Tibial artery (tissue), 4 donors: Measurements from ENCODE around the gene PUM1.

ENCODE experiments used
- DNase-seq, 2 donors: peaks; one replicate each; pipeline ENCODE4 v3.0.0-alpha.2; 2019
- H3K27ac ChIP-seq, 2 donors: fragments of 200-600 bp; sonication (generic) in 1 of 2; 1 replicate in 1 of 2; 2 replicates in 1 of 2; pipeline ENCODE4 v1.5.1; 2018 to 2019; ENCODE audit warnings: mild to moderate bottlenecking in 1 of 2
- H3K27me3 ChIP-seq, 2 donors: fragments of 200-600 bp; sonication (generic) in 1 of 2; one replicate each; pipeline versions ENCODE4 v1.5.1 to v1.6.0; 2016 to 2019
- H3K36me3 ChIP-seq, 3 donors: fragments of 200-600 bp; sonication (generic) in 2 of 3; one replicate each; pipeline ENCODE4 v1.5.1; 2016 to 2019; ENCODE audit warnings: mild to moderate bottlenecking in 2 of 3
- H3K4me1 ChIP-seq, 4 donors: fragments of 200-600 bp; sonication (generic) in 2 of 4; 1 replicate in 3 of 4; 2 replicates in 1 of 4; pipeline ENCODE4 v1.5.1; 2016 to 2019
- H3K4me3 ChIP-seq, 2 donors: fragments of 200-600 bp; sonication (generic) in 1 of 2; 1 replicate in 1 of 2; 2 replicates in 1 of 2; pipeline ENCODE4 v1.5.1; 2018 to 2019; ENCODE audit warnings: mild to moderate bottlenecking in 2 of 2
- H3K9me3 ChIP-seq, 3 donors: fragments of 200-600 bp; sonication (generic) in 1 of 3; one replicate each; pipeline ENCODE4 v1.5.1; 2016 to 2019
- CTCF ChIP-seq, 2 experiments: fragments of 200-600 bp in 1 of 2; fragments of 450-650 bp in 1 of 2; IDR thresholded peaks; one replicate each; pipeline ENCODE4 v1.5.1; 2017 to 2019; ENCODE audit warnings: antibody characterized with exemption in 2 of 2, mild to moderate bottlenecking in 1 of 2, moderate library complexity in 1 of 2
- intact Hi-C: fragments of 100-400 bp; cut with DNase I; formaldehyde crosslinking; loops from one replicate; pipeline ENCODE4 v1.15.0; 2023; ENCODE audit warnings: low total_unique reads

PUM1 gene

GRCh38 chr1:31010086-31010989, 55.2 kb downstream of the PUM1 start:
- peaks cover 0 to 64% (median 36%) of the 10 kb centered on the region in 4 donors for H3K4me1 ChIP-seq
- peaks cover 0 to 4% (median 0%) of the 10 kb centered on the region in 3 donors for H3K36me3 ChIP-seq
- no peak for TF ChIP-seq CTCF (IDR thresholded peaks at IDR 0.05)
- intact Hi-C loops: no loop called here
- no peaks in the 10 kb centered on the region for H3K27me3 ChIP-seq
- H3K4me3 ChIP-seq: no peak overlapping the region
- no peak for DNase-seq
- H3K27ac ChIP-seq: no peak overlapping the region
- H3K9me3 ChIP-seq: no peaks in the 10 kb centered on the region

- Histone ChIP-seq H3K4me1 (peaks cover 0 to 45% (median 22%) of the 10 kb centered on the region in 4 donors), H3K9me3 (no peaks in the 10 kb centered on the region), H3K4me3 (no peak overlapping the region), H3K36me3 (peaks cover 0 to 29% (median 24%) of the 10 kb centered on the region in 3 donors), H3K27ac (no peak overlapping the region), H3K27me3 (no peaks in the 10 kb centered on the region)
- intact Hi-C loops: no loop called here
- TF ChIP-seq CTCF (IDR thresholded peaks at IDR 0.05): no peak
- DNase-seq: no peak
Observed at GRCh38 chr1:31007462-31007991, 58.0 kb downstream of the PUM1 start.

GRCh38 chr1:31006747-31007146, 58.8 kb downstream of the PUM1 start:
- Histone ChIP-seq H3K4me3 (no peak overlapping the region), H3K27ac (no peak overlapping the region), H3K9me3 (no peaks in the 10 kb centered on the region), H3K4me1 (peaks cover 0 to 37% (median 20%) of the 10 kb centered on the region in 4 donors), H3K36me3 (peaks cover 0 to 29% (median 25%) of the 10 kb centered on the region in 3 donors), H3K27me3 (no peaks in the 10 kb centered on the region)
- DNase-seq: no peak
- TF ChIP-seq CTCF (IDR thresholded peaks at IDR 0.05): no peak
- intact Hi-C loops: no loop called here

- Histone ChIP-seq H3K27ac (no peak overlapping the region), H3K4me1 (peaks cover 0 to 29% (median 15%) of the 10 kb centered on the region in 4 donors), H3K27me3 (no peaks in the 10 kb centered on the region), H3K9me3 (no peaks in the 10 kb centered on the region), H3K4me3 (no peak overlapping the region), H3K36me3 (peaks cover 0 to 29% (median 25%) of the 10 kb centered on the region in 3 donors)
- no peak for TF ChIP-seq CTCF (IDR thresholded peaks at IDR 0.05)
- no peak for DNase-seq
- intact Hi-C loops: no loop called here
Observed at GRCh38 chr1:31005617-31006166, 59.8 kb downstream of the PUM1 start.

GRCh38 chr1:31005198-31005597, 60.3 kb downstream of the PUM1 start:
- intact Hi-C loops: no loop called here
- no peaks in the 10 kb centered on the region for H3K9me3 ChIP-seq
- DNase-seq: no peak
- peaks cover 0 to 29% (median 25%) of the 10 kb centered on the region in 3 donors for H3K36me3 ChIP-seq
- H3K27ac ChIP-seq: no peak overlapping the region
- H3K27me3 ChIP-seq: no peaks in the 10 kb centered on the region
- no peak for TF ChIP-seq CTCF (IDR thresholded peaks at IDR 0.05)
- H3K4me1 ChIP-seq: peaks cover 0 to 24% (median 13%) of the 10 kb centered on the region in 4 donors
- H3K4me3 ChIP-seq: no peak overlapping the region
